Memory B cell (primary cell): ENCODE data around the gene SMR3B.

Source experiments
- ATAC-seq: fragments of 150-1000 bp; cut with Tn5 transposase; 2 replicates; pipeline ENCODE4 v1.10.0; 2021; ENCODE audit warnings: low read depth, mild to moderate bottlenecking, moderate library complexity
- DNase-seq, 2 donors: peaks; one replicate each; pipeline ENCODE4 v3.0.0; 2022; ENCODE audit warnings: low spot score in 2 of 2
- H3K27ac Mint-ChIP-seq: one replicate; pipeline ENCODE4 v1.8.0; 2022; ENCODE audit warnings: mild to moderate bottlenecking, moderate library complexity, mixed read lengths
- H3K27me3 Mint-ChIP-seq: one replicate; pipeline ENCODE4 v1.8.0; 2022; ENCODE audit warnings: mixed read lengths
- H3K36me3 Mint-ChIP-seq: one replicate; pipeline ENCODE4 v1.8.0; 2022; ENCODE audit warnings: mild to moderate bottlenecking, mixed read lengths
- H3K4me1 Mint-ChIP-seq: one replicate; pipeline ENCODE4 v1.8.0; 2022; ENCODE audit warnings: mixed read lengths
- H3K4me3 Mint-ChIP-seq: one replicate; pipeline ENCODE4 v1.8.0; 2022; ENCODE audit warnings: mild to moderate bottlenecking, moderate library complexity, mixed read lengths
- H3K9me3 Mint-ChIP-seq: one replicate; pipeline ENCODE4 v1.8.0; 2022; ENCODE audit warnings: mixed read lengths

Gene SMR3B

DNA sequence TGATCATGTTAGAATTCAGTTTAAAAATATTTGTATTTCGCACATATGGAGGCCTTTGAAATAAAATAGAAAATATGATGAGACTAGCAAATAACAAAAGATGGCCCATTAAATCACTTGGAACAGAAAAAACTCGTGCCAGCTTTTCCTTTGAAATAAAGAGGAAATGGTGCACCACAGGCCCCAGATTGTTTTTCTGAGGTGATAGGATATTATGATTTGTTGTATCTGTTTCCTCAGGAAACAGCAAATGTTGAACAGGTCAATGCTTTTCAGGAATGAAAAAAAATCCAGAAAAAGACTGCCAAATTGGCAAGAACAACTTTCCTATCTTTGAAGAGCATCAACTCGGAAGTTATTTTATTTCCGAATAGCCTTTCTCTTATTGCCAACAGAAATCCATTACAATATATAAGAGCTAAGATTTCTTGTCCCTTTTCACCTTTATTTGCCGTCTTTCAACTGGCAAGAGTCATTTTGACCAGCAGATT lies at the start of gene SMR3B:
Gene SMR3B, plus strand, starts transcription at position 441 of the 491 bp plus-strand sequence. CDS start 1,380 bp downstream, outside the sequence.
- no peak for ATAC-seq
- no peaks in the 10 kb centered on the region for H3K27me3 Mint-ChIP-seq
- no peak within 1 kb of the TSS for H3K4me3 Mint-ChIP-seq
- H3K4me1 Mint-ChIP-seq, result no peaks in the 10 kb centered on the region
- no peaks in the 10 kb centered on the region for H3K9me3 Mint-ChIP-seq
- no peaks in the 10 kb centered on the region for H3K36me3 Mint-ChIP-seq
- no peak for DNase-seq
- no peak within 1 kb of the TSS for H3K27ac Mint-ChIP-seq

DNA sequence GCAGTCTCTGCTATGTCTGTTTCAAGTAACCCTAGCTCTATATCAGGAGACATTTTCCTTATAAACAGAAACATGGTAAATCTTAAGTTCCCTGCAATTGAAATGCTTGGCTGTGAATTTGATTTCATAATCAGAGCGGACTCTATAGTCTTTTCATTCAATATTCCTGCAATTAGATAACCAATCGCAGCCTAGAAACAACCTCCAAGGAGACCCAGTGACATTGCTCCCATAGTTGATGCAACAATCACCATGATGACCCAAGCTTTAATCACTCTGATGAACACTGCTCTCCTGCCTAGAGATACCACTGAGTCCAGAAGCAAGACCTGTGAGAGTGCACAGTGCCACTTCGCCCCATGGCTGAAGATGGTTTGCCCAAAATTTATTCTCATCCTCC lies 48.2 kb upstream of the SMR3B start, which contains the start of gene CABS1:
Gene CABS1, plus strand, starts transcription at position 301 of the 400 bp plus-strand sequence. Its CDS starts 59 bp downstream, at position 360.
- H3K4me3 Mint-ChIP-seq, result no peak within 1 kb of the TSS
- H3K36me3 Mint-ChIP-seq, result no peaks in the 10 kb centered on the region
- H3K4me1 Mint-ChIP-seq, result no peaks in the 10 kb centered on the region
- DNase-seq (no peak), ATAC-seq (no peak)
- peaks cover 1% of the 10 kb centered on the region for H3K9me3 Mint-ChIP-seq
- no peaks in the 10 kb centered on the region for H3K27me3 Mint-ChIP-seq
- H3K27ac Mint-ChIP-seq, result no peak within 1 kb of the TSS

- H3K27ac Mint-ChIP-seq, result no peak overlapping the region
- H3K4me1 Mint-ChIP-seq, result no peaks in the 10 kb centered on the region
- no peaks in the 10 kb centered on the region for H3K27me3 Mint-ChIP-seq
- peaks cover 1% of the 10 kb centered on the region for H3K9me3 Mint-ChIP-seq
- DNase-seq, result no peak
- no peak overlapping the region for H3K4me3 Mint-ChIP-seq
- no peaks in the 10 kb centered on the region for H3K36me3 Mint-ChIP-seq
- ATAC-seq, result no peak
Measured at GRCh38 chr4:70336043-70336442, 46.9 kb upstream of the SMR3B start.

- DNase-seq (no peak), ATAC-seq (no peak)
- Mint-ChIP-seq H3K27ac (no peak overlapping the region), H3K4me1 (no peaks in the 10 kb centered on the region), H3K27me3 (no peaks in the 10 kb centered on the region), H3K9me3 (peaks cover 1% of the 10 kb centered on the region), H3K4me3 (no peak overlapping the region), H3K36me3 (no peaks in the 10 kb centered on the region)
Measured at GRCh38 chr4:70337886-70338420, 45.0 kb upstream of the SMR3B start.

DNA sequence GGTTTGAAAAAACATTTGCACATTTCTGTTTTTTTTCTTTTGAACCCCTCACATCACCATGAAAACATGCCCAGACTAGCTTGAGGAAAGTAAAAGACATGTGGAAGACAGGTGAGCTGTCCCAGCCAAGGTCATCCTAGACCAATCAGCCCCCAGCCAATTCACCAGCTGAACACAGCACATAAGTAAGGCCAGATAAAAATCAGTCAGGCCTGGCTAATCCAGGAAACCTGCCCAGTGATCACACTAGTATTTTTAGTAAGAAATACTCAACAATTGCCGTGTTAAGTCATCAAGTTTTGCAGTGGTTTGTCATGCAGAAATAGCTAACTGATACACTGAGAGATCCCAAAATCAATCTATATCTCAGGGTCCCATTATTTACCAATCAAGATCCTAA lies 26.7 kb upstream of the SMR3B start:
- Mint-ChIP-seq H3K4me3 (no peak overlapping the region), H3K4me1 (no peaks in the 10 kb centered on the region), H3K27ac (no peak overlapping the region), H3K27me3 (no peaks in the 10 kb centered on the region), H3K9me3 (no peaks in the 10 kb centered on the region), H3K36me3 (no peaks in the 10 kb centered on the region)
- DNase-seq (no peak), ATAC-seq (no peak)

DNA sequence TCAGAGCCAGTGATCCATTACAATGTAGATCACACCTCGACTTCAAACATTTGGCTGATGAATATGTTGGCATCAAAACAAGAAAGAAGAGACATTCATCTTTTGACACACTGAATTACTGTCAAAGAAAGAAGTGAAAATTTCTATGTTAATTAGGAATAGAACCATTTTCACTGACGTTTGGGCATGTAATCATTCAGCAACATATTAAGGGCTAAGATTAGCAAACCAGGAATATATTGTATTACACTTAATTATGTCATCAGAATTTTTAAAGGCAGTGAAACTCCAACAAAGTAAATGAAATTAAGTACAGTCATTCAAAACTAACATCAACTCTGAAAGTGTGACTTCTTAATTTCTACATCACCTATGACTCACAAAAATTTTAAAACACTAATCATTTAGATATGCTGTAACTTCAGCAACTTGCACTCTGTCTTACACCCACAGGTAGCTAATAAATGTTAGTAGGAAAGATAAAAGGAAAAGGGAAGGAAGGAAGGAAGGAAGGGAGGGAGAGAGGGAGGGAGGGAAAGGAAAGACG lies 23.7 kb upstream of the SMR3B start:
- no peaks in the 10 kb centered on the region for H3K4me1 Mint-ChIP-seq
- no peak for DNase-seq
- no peaks in the 10 kb centered on the region for H3K36me3 Mint-ChIP-seq
- no peak for ATAC-seq
- H3K27ac Mint-ChIP-seq, result no peak overlapping the region
- no peaks in the 10 kb centered on the region for H3K27me3 Mint-ChIP-seq
- H3K4me3 Mint-ChIP-seq, result no peak overlapping the region
- no peaks in the 10 kb centered on the region for H3K9me3 Mint-ChIP-seq

GRCh38 chr4:70360460-70360859 lies 22.5 kb upstream of the SMR3B start, which contains the start of gene SMR3A:
TSS of gene SMR3A (plus strand) at chr4:70360760. CDS start at chr4:70362116, 1,356 bp downstream.
- DNase-seq (no peak), ATAC-seq (no peak)
- no peaks in the 10 kb centered on the region for H3K27me3 Mint-ChIP-seq
- no peak within 1 kb of the TSS for H3K27ac Mint-ChIP-seq
- H3K4me1 Mint-ChIP-seq, result no peaks in the 10 kb centered on the region
- no peak within 1 kb of the TSS for H3K4me3 Mint-ChIP-seq
- H3K36me3 Mint-ChIP-seq, result no peaks in the 10 kb centered on the region
- H3K9me3 Mint-ChIP-seq, result no peaks in the 10 kb centered on the region

- H3K27me3 Mint-ChIP-seq, result no peaks in the 10 kb centered on the region
- H3K27ac Mint-ChIP-seq, result no peak overlapping the region
- no peaks in the 10 kb centered on the region for H3K4me1 Mint-ChIP-seq
- H3K4me3 Mint-ChIP-seq, result no peak overlapping the region
- H3K36me3 Mint-ChIP-seq, result no peaks in the 10 kb centered on the region
- DNase-seq (no peak), ATAC-seq (no peak)
- no peaks in the 10 kb centered on the region for H3K9me3 Mint-ChIP-seq
Measured at GRCh38 chr4:70364002-70364401, 18.9 kb upstream of the SMR3B start.

DNA sequence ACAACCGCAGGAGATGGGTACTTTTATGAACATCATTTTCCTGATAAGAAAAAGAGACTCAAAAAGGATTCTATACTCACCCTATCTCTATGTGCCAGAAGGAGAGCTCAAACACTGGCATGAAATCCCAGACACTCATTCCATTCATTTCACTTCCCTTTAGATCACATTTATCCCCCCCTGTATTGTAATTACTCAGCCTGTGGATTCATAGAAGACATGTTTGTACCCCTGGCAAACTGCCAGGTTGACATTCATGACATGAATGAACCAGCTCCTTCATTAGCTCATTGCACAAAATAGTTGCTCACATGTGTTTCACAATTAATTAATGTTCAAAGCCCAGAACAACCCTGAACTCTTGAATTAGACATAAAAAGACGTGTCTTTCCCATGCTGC lies 17.5 kb upstream of the SMR3B start:
- no peaks in the 10 kb centered on the region for H3K27me3 Mint-ChIP-seq
- DNase-seq (no peak), ATAC-seq (no peak)
- no peak overlapping the region for H3K27ac Mint-ChIP-seq
- H3K9me3 Mint-ChIP-seq, result no peaks in the 10 kb centered on the region
- no peaks in the 10 kb centered on the region for H3K36me3 Mint-ChIP-seq
- no peak overlapping the region for H3K4me3 Mint-ChIP-seq
- H3K4me1 Mint-ChIP-seq, result no peaks in the 10 kb centered on the region

DNA sequence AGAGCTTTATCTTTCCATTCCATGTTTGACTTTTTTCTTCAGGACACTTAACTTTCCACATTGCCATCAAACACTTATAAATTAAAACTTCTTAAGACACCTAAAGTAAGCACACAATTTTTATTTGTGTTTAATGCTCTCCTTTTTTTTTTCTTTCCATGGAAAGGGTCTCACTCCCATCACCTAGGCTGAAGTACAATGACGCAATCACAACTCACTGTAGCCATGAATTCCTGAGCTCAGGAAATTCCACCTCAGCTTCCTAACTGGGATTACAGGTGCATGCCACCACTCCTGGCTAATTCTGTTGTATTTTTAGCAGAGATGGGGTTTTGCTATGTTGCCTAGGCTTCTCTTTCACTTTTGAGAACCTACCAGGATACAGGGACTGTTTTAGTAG lies 15.1 kb upstream of the SMR3B start:
- no peaks in the 10 kb centered on the region for H3K4me1 Mint-ChIP-seq
- no peaks in the 10 kb centered on the region for H3K27me3 Mint-ChIP-seq
- H3K4me3 Mint-ChIP-seq, result no peak overlapping the region
- no peak for DNase-seq
- ATAC-seq, result no peak
- no peaks in the 10 kb centered on the region for H3K9me3 Mint-ChIP-seq
- no peaks in the 10 kb centered on the region for H3K36me3 Mint-ChIP-seq
- H3K27ac Mint-ChIP-seq, result no peak overlapping the region

DNA sequence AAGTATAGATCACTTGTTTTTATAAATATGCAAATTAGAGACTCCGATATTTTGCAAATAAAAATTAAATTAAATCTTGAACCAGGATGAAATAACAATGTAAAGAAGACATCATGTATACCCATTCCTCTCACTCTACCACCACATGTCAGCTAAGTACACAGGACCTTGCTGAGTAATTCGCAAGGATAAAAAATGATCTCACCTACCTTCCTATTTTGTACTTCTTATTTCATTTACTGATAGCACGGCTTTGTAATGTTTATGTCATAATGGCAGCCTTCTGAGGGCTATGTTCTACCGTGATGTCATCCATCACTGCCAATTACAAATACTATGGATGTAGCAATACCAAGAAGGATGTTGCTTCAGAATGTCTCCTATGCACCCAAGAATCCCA lies 10.9 kb upstream of the SMR3B start:
- H3K4me3 Mint-ChIP-seq, result no peak overlapping the region
- no peak for ATAC-seq

GRCh38 chr4:70372760-70373159 lies 10.2 kb upstream of the SMR3B start:
- Mint-ChIP-seq H3K4me1 (no peaks in the 10 kb centered on the region), H3K27me3 (no peaks in the 10 kb centered on the region), H3K4me3 (no peak overlapping the region), H3K9me3 (no peaks in the 10 kb centered on the region), H3K27ac (no peak overlapping the region), H3K36me3 (no peaks in the 10 kb centered on the region)
- no peak for DNase-seq
- ATAC-seq, result no peak

More for the DNA sequence above, 10.9 kb upstream of the SMR3B start:
- DNase-seq, result no peak
- Mint-ChIP-seq H3K9me3 (no peaks in the 10 kb centered on the region), H3K4me1 (no peaks in the 10 kb centered on the region), H3K36me3 (no peaks in the 10 kb centered on the region), H3K27me3 (no peaks in the 10 kb centered on the region), H3K27ac (no peak overlapping the region)

DNA sequence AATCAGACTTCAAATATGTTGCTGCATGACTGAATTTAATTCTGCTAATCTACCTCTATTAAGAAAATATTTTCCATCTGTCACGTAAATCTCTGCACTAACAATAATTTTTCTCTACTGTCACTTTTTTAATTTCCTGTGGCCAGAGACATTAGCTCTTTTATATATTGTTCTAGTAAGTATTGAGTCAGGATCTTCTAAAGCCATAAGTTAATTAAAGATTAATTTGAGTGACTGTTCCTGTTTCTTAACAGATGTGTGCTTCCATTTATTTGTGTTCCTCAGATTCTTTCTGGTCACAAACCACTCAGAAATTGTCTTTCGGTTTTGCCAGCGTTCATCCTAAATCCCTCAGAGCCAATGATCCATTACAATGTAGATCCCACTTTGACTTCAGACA lies 2.4 kb upstream of the SMR3B start:
- no peak overlapping the region for H3K4me3 Mint-ChIP-seq
- DNase-seq, result no peak
- ATAC-seq, result no peak

DNA sequence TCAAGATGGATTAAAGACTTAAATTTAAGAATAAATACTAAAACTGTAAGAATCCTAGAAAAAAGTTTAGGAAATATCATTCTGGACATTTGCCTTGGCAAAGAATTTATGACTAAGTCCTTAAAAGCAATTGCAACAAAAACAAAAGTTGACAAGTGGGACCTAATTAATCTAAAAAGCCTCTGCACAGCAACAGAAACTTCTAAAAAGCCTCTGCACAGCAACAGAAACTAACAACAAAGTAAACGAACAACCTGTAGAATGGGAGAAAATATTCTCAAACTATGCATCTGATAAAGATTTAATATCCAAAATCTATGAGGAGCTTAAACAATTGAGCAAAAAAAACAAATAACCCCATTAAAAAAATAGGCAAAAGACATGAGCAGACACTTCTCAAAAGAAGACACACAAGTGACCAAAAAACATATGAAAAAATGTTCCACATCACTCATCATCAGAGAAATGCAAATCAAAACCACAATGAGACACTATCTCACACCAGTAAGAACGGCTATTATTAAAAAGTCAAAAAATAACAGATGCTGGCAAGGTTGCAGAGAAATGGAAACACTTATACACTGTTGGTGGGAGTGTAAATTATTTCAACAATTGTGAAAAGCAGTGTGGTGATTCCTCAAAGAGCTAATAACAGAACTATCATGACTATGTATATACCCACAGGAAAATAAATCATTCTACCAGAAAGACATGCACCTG lies 9.3 kb downstream of the SMR3B start:
- no peaks in the 10 kb centered on the region for H3K27me3 Mint-ChIP-seq
- H3K4me1 Mint-ChIP-seq, result peaks cover 4% of the 10 kb centered on the region
- DNase-seq, result no peak
- H3K36me3 Mint-ChIP-seq, result no peaks in the 10 kb centered on the region
- no peak overlapping the region for H3K4me3 Mint-ChIP-seq
- H3K9me3 Mint-ChIP-seq, result peaks cover 1% of the 10 kb centered on the region
- ATAC-seq, result no peak
- no peak overlapping the region for H3K27ac Mint-ChIP-seq

More for the DNA sequence above, 2.4 kb upstream of the SMR3B start:
- no peaks in the 10 kb centered on the region for H3K27me3 Mint-ChIP-seq
- H3K9me3 Mint-ChIP-seq, result no peaks in the 10 kb centered on the region
- H3K27ac Mint-ChIP-seq, result no peak overlapping the region
- H3K36me3 Mint-ChIP-seq, result no peaks in the 10 kb centered on the region
- H3K4me1 Mint-ChIP-seq, result no peaks in the 10 kb centered on the region
